ENCODE data around the gene CSF1.
"Not testable (repeated sequence)": the region's sequence is repeated elsewhere in the genome, so short reads cannot be mapped to it uniquely, and the experiment has no call there.

Gene CSF1

GRCh38 chr1:109947582-109948284 lies 37.1 kb downstream of the CSF1 start:
- DNase-seq = no peak

DNA sequence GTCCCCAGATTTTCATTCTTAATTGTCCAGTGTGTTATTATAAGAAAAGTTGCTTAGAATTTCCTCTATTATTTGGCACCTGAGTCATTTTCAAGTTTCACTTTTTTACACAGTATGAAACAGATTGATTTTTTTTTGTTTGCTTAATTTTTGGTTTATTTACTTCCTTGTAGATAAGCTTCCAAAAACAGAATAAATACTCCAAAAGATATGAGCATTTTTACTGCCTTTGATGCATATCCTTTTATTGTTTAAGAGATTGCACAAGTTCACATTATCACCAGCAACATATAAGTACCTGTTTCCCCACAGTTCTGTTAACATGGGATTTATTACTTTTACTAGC lies 37.6 kb downstream of the CSF1 start:
- no peak for DNase-seq

- no peak for DNase-seq
These were observed 39.4 kb downstream of the CSF1 start for GRCh38 chr1:109950038-109950437.

DNA sequence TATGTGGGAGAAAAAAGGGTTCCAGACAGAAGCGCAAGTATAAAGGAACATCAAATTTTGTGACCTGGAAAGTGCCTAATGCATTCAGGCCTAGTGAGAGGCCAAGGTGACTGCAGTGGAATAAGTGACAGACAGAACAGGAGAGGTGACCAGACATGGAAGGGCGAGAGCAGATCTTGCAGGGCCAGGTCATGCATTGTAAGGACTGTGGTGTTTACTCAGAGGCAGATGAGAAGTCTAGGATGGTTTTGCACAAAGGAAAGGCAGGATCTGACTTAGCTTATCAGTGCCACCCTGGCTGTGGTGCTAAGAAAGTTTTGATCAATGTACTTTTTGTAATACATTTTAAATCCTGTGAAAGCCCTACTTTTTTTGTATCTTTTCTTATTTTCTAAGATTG lies 39.9 kb downstream of the CSF1 start:
- DNase-seq = no peak

DNA sequence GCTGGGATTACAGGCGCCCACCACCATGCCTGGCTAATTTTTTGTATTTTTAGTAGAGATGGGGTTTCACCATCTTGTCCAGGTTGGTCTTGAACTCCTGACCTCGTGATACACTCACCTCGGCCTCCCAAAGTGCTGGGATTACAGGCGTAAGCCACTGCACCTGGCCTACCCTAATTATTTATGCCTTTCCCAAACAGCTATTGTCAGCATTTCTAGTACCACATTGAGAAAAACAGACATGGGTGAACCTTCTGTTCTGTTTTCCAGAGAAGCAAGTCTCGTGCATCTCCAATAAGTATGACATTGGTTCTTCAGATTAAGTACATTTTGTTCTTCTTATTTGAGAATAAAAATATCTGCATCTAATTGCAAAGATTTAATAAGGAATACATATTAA lies 40.9 kb downstream of the CSF1 start:
- not testable (repeated sequence) for DNase-seq

GRCh38 chr1:109954041-109954512 lies 43.4 kb downstream of the CSF1 start:
- DNase-seq = no peak

DNA sequence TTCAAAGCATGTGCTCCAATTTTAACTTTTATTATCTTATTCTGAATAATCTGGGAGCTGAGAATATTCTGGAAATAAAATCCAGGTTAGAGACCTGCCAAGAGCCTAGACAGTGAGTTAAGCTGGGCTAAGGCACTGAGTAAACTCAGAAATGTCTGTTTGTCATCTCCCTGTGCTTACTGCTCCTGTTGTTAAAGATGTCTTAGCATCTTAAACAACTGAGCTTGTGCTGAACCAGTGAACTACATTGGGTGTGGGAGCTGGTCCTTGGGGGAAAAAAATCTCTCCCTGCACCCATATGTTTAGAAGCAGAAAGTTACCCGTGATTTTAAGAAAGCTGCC lies 49.0 kb downstream of the CSF1 start:
- no peak for DNase-seq

- no peak for DNase-seq
These were observed 49.5 kb downstream of the CSF1 start for GRCh38 chr1:109959974-109960744.

DNA sequence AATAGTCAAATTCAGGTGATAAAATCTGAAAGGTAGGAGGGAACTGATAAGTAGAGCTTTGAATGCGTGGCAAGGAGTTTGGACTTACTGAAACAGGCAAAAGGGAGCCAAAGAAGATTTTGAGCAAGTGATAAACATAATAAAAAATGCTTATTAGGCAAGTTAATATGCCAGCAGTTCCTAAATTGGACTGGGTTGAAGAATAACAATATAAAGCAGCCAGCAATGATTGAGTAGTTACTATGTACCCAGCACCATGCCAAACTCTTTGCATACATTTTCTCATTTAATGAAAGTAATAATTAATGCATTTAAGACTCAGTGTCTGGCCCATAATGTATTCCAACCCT lies 50.1 kb downstream of the CSF1 start:
- no peak for DNase-seq

DNA sequence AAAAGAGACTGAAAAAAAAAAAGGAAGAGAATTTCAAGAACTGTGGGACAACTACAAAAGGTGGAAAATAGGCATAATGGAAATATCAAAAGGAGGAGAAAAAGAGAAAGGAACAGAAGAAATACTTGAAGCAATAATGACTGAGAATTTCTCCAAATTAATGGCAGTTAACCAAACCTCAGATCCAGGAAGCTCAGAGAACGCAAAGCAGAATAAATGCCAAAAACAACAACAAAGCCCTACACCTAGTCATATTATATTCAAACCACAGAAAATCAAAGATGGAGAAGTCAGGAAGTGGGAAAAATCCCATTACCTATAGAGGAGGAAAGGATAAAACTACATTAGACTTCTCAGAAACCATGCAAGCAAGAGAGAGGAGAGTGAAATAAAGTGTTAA lies 53.2 kb downstream of the CSF1 start:
- no peak for DNase-seq

GRCh38 chr1:109969146-109969829 lies 58.6 kb downstream of the CSF1 start:
- DNase-seq = no peak

- DNase-seq = no peak
These were observed 59.3 kb downstream of the CSF1 start for GRCh38 chr1:109969907-109970306.

GRCh38 chr1:109971559-109971958 lies 60.9 kb downstream of the CSF1 start:
- no peak for DNase-seq

- no peak for DNase-seq
These were observed 63.5 kb downstream of the CSF1 start for GRCh38 chr1:109974191-109974590.

DNA sequence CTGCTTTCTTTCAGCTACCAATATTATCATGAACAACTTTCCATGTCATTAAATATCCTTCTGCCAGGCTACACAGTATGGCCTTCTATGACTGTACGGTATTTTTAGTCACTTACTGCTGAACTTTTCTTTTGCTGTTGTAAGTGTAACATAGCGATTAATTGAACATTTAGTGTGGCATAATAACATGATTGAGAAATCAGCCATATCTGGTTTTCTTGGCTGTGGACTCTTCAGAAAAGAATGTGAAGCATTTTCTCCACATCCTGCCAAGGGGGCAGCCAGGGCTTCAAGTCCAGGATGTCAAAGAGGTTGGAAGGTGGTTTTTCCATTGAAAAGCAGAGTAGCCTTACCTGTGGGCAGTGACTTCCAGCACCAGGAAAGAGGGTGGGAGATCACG lies 65.1 kb downstream of the CSF1 start:
- DNase-seq = no peak

DNA sequence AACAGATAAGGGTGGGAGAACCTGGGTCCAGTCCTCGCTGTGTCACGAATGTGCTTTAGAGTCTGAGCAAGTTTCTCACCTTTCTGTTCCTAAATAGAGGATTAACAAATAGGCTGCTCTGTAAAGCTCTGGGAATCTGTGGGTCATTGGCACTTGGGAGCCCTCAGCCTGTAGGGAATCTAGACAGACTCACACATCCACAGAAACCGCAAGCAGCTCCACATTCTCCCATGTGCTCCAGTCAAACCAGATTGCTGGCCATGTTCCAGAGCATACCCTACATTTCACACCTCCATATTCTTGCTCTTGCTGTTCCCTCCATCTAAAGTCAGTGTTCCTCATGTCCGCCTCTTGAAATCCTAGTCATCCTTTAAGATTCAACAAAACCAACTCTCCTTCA lies 66.1 kb downstream of the CSF1 start:
- DNase-seq = no peak

GRCh38 chr1:109977225-109977624 lies 66.6 kb downstream of the CSF1 start:
- DNase-seq = no peak

- DNase-seq = no peak
These were observed 67.2 kb downstream of the CSF1 start for GRCh38 chr1:109977657-109978378.

DNA sequence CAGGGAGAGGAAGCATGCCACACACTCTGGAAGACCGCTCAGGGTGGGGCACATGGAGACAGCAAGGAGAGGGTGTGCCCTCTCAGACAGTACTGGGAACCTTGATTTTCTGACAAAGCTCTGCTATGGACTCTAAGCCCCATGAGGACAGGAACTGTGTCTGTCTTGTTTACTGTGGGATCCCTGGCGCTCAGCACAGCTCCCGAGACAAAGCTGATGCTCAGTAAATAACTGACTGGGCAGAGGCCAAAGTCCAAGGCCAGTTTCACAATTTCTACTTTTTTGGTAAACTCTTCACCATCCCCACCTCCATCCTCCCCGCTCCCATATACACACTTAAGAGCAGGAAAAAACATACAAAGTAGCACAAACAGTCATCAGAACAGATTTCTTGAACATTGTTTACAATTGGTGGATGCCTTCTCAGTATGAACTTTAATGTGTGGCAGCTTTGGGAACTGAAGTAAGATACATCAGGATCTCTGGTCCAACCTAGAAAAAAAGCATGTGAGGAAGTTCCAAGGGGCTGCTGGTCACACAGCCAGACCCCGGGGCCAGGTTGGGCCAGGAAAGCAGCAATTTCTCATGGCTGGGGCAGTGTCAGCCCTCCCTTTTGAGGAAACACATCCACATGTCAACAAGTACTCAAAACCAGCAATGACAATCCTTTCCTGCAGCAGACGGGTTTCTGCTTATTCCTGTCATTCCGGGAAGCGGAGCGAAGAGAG lies 68.3 kb downstream of the CSF1 start:
- DNase-seq = no peak

GRCh38 chr1:109979489-109980091 lies 68.9 kb downstream of the CSF1 start:
- DNase-seq = no peak
